Neural crest cell (in vitro differentiated cells): ENCODE measurements around the gene STT3B. TPM values are rescaled to one million over a fixed set of nuclear protein-coding genes. Genes with fewer than 3 reads are reported as not detected.
"Not testable (repeated sequence)": the region's sequence is repeated elsewhere in the genome, so short reads cannot be mapped to it uniquely, and the experiment has no call there.

ENCODE experiments used
- DNase-seq: peaks from one replicate; pipeline ENCODE4 v3.0.0; 2021; ENCODE audit warnings: low read depth, mixed read lengths, low spot score
- H3K27ac Mint-ChIP-seq: one replicate; pipeline ENCODE4 v1.8.0; 2021; ENCODE audit warnings: mild to moderate bottlenecking, mixed read lengths; ENCODE audit not compliant: unreplicated experiment
- H3K27me3 Mint-ChIP-seq: 2 replicates; pipeline ENCODE4 v1.8.0; 2021; ENCODE audit warnings: low read depth, mild to moderate bottlenecking, mixed read lengths
- H3K36me3 Mint-ChIP-seq: 2 replicates; pipeline ENCODE4 v1.8.0; 2021; ENCODE audit warnings: low read depth, mild to moderate bottlenecking, mixed read lengths
- H3K4me1 Mint-ChIP-seq: 2 replicates; pipeline ENCODE4 v1.8.0; 2021; ENCODE audit warnings: mixed read lengths
- H3K4me3 Mint-ChIP-seq: one replicate; pipeline ENCODE4 v1.8.0; 2021; ENCODE audit warnings: mild to moderate bottlenecking, mixed read lengths
- H3K9me3 Mint-ChIP-seq: 2 replicates; pipeline ENCODE4 v1.8.0; 2021; ENCODE audit warnings: mixed read lengths
- total RNA-seq: library from RNA; stranded (reverse); gene quantifications from 2 replicates; pipeline ENCODE4 v1.2.1, GENCODE V29; 2021
- TF ChIP-seq, protein P1 (sequence below): fragments of 200-600 bp; sonication (generic); conservative IDR thresholded peaks from 2 replicates; pipeline ENCODE4 v1.5.0; 2021; ENCODE audit warnings: antibody characterized with exemption, mild to moderate bottlenecking

The STT3B gene
- total RNA-seq, 1 donor from 2014 or later: 116 TPM

DNA sequence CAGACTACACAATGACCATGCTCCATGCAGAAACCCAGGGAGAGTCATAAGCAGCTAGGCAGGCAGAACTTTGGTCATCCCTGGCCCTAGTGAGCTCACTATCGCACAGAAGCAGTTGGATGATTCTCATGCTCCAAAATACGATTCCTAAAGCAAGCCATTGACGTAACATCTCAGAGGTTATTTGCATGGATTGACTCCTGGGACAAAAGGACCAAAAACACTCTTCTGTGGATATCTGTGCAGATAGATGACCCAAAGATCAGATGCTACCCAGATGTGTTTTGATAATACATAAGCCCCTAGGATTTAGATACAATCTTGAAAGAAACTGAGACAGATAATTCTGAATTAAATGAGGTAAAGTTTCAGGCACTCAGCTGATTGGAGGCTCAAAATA lies 33.4 kb upstream of the STT3B start:
- Mint-ChIP-seq H3K36me3 (no peaks in the 10 kb centered on the region), H3K9me3 (peaks cover 2% of the 10 kb centered on the region), H3K27me3 (no peaks in the 10 kb centered on the region), H3K4me3 (no peak overlapping the region), H3K27ac (no peak overlapping the region), H3K4me1 (peaks cover 4% of the 10 kb centered on the region)
- no peak for DNase-seq
- TF ChIP-seq, protein P1, sequence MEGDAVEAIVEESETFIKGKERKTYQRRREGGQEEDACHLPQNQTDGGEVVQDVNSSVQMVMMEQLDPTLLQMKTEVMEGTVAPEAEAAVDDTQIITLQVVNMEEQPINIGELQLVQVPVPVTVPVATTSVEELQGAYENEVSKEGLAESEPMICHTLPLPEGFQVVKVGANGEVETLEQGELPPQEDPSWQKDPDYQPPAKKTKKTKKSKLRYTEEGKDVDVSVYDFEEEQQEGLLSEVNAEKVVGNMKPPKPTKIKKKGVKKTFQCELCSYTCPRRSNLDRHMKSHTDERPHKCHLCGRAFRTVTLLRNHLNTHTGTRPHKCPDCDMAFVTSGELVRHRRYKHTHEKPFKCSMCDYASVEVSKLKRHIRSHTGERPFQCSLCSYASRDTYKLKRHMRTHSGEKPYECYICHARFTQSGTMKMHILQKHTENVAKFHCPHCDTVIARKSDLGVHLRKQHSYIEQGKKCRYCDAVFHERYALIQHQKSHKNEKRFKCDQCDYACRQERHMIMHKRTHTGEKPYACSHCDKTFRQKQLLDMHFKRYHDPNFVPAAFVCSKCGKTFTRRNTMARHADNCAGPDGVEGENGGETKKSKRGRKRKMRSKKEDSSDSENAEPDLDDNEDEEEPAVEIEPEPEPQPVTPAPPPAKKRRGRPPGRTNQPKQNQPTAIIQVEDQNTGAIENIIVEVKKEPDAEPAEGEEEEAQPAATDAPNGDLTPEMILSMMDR: no peak

DNA sequence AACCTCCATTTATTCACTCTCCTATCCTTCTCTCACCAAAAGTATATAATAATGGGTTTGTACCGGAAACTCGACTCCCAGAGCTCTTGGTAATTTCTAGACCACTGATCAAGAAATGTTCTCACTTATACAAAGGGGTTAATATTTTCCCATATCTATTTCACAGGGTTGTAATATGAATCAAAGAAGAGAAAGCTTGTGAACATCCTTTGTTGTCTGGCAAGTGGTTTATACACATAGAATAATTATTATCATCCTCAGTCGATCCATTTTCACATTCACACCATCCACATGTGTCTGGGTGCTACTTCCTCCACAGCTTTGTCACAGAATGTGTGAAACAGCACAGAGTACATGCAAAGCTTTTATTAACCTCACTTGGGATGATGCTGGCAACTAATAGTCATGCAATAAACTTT lies 29.9 kb upstream of the STT3B start:
- TF ChIP-seq, protein P1: no peak
- DNase-seq: no peak
- no peak overlapping the region for H3K27ac Mint-ChIP-seq
- H3K9me3 Mint-ChIP-seq: peaks cover 2% of the 10 kb centered on the region
- peaks cover 8% of the 10 kb centered on the region for H3K4me1 Mint-ChIP-seq
- H3K27me3 Mint-ChIP-seq: no peaks in the 10 kb centered on the region
- H3K36me3 Mint-ChIP-seq: no peaks in the 10 kb centered on the region
- H3K4me3 Mint-ChIP-seq: no peak overlapping the region

DNA sequence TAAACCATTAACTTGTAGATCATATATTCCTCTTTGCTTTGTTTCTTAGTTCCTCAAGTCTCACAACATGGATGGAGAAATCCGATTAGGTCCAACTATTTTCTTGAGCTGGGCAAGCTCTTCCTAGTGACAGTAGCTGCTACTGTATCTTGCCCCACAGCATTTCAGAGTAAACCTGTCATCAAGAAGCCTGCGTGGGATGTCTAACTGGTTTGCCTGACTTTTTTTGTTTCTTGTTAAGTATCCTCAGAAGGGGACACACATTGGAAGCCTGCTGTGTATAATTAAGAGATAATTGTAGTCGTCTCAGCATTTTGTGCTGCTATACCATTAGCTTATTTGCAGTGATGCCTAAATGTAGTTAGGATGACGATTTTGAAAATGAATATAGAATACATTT lies 29.3 kb upstream of the STT3B start:
- TF ChIP-seq, protein P1: no peak
- no peak overlapping the region for H3K27ac Mint-ChIP-seq
- H3K36me3 Mint-ChIP-seq: no peaks in the 10 kb centered on the region
- H3K9me3 Mint-ChIP-seq: peaks cover 2% of the 10 kb centered on the region
- H3K27me3 Mint-ChIP-seq: no peaks in the 10 kb centered on the region
- H3K4me3 Mint-ChIP-seq: no peak overlapping the region
- no peak for DNase-seq
- H3K4me1 Mint-ChIP-seq: peaks cover 8% of the 10 kb centered on the region

DNA sequence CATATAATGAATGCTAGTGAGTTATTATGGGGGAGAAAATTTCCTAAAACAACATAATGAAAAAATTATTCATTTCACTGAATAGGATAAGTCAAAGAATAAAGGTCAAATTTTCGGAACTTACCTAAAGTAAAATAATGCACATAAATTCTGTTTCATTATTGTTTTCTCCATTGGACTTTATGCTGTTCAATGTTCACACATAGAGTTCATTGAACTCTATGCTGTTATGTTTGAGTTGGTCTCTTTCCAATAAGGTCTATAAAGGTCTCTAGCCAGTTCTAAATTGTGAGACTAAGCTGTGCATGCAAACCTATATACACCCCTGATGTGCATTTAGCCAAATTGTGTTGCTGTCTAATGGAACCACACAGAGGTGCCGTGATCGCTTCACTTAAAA lies 28.5 kb upstream of the STT3B start:
- Mint-ChIP-seq H3K4me1 (peaks cover 12% of the 10 kb centered on the region), H3K9me3 (no peaks in the 10 kb centered on the region), H3K4me3 (no peak overlapping the region), H3K36me3 (no peaks in the 10 kb centered on the region), H3K27me3 (no peaks in the 10 kb centered on the region), H3K27ac (no peak overlapping the region)
- TF ChIP-seq, protein P1: no peak
- DNase-seq: no peak

DNA sequence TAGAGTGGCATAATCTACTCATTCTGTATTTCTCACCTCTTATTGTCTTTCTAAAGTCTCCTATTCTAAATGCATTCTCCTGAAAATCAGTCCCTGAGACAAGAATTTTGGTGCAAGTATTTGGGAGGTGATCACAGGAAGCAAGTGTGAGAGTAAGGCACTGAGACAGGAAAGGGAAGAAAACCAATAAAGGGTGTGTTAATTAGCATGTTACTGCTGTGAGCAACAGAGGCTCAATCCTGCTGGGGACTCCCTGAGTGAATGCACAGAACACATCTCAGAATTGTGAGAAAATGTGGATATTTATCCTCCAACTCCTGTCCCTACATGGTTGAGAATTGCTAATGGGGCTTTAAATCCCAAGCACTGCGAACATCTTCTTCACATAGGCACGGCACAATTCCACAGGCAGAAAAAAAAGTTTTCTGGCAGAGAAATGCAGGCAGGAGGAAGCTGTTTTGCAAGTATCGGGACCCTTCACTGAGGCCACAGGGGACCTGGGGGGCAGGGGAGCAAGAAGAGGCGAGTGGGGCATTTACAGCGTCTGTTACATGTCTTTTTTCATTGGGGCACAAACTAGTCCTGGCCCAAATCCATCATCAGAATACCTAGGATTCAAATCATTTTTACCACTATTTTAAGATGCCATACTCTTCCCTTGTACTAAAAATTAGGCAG lies 27.2 kb upstream of the STT3B start:
- peaks cover 12% of the 10 kb centered on the region for H3K4me1 Mint-ChIP-seq
- H3K36me3 Mint-ChIP-seq: no peaks in the 10 kb centered on the region
- TF ChIP-seq, protein P1: no peak

DNA sequence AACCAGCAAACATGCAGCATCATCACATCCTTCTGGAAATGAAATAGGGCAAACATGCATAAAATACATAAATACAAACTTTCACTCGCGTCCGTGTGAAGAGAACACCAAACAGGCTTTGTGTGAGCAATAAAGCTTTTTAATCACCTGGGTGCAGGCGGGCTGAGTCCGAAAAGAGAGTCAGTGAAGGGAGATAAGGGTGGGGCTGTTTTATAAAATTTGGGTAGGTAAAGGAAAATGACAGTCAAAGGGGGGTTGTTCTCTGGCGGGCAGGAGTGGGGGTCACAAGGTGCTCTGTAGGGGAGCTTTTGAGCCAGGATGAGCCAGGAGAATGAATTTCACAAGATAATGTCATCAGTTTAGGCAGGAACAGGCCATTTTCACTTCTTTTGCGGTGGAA lies 26.2 kb upstream of the STT3B start:
- not testable (repeated sequence) for H3K27me3 Mint-ChIP-seq
- peaks cover 12% of the 10 kb centered on the region for H3K4me1 Mint-ChIP-seq

More for the DNA sequence above, 27.2 kb upstream of the STT3B start:
- no peak for DNase-seq
- Mint-ChIP-seq H3K9me3 (no peaks in the 10 kb centered on the region), H3K27me3 (no peaks in the 10 kb centered on the region), H3K4me3 (no peak overlapping the region), H3K27ac (no peak overlapping the region)

More for the DNA sequence above, 26.2 kb upstream of the STT3B start:
- not testable (repeated sequence) for H3K27ac Mint-ChIP-seq, DNase-seq, H3K4me3 Mint-ChIP-seq, H3K9me3 Mint-ChIP-seq, H3K36me3 Mint-ChIP-seq
